Lung (tissue), 12 donors: ENCODE measurements around the gene PIGR. TPM values are rescaled to one million over a fixed set of nuclear protein-coding genes. Genes with fewer than 3 reads are reported as not detected.

ENCODE experiments used
- ATAC-seq: fragments of 200-7000 bp; cut with Tn5 transposase; one replicate; pipeline ENCODE4 v1.9.1; 2020; ENCODE audit warnings: moderate number of reproducible peaks; ENCODE audit not compliant: insufficient read depth, low FRiP score
- DNase-seq, 3 donors: peaks; one replicate each; pipeline ENCODE4 v3.0.0-alpha.2; 2013 to 2017
- H3K27ac ChIP-seq, 2 donors: one replicate each; pipeline ENCODE4 v1.5.1; 2013; ENCODE audit warnings: mild to moderate bottlenecking in 2 of 2, moderate library complexity in 2 of 2, control low read depth in 1 of 2, inconsistent platforms in 1 of 2, low read depth in 1 of 2, low read length in 1 of 2
- H3K27me3 ChIP-seq, 3 donors: one replicate each; pipeline ENCODE4 v1.5.1; 2013; ENCODE audit warnings: low read length in 2 of 3; ENCODE audit not compliant: control insufficient read depth in 3 of 3, insufficient read depth in 3 of 3
- H3K36me3 ChIP-seq, 4 donors: one replicate each; pipeline ENCODE4 v1.5.1; 2013; ENCODE audit warnings: low read length in 4 of 4, mild to moderate bottlenecking in 1 of 4, moderate library complexity in 1 of 4; ENCODE audit not compliant: control insufficient read depth in 4 of 4, insufficient read depth in 4 of 4
- H3K4me1 ChIP-seq, 5 donors: one replicate each; pipeline ENCODE4 v1.5.1; 2013; ENCODE audit warnings: low read length in 5 of 5, mild to moderate bottlenecking in 2 of 5, moderate library complexity in 1 of 5; ENCODE audit not compliant: control insufficient read depth in 5 of 5, insufficient read depth in 5 of 5
- H3K4me3 ChIP-seq: one replicate; pipeline ENCODE4 v1.5.1; 2013; ENCODE audit warnings: mild to moderate bottlenecking, control low read depth, moderate library complexity
- H3K9ac ChIP-seq, 2 donors: one replicate each; pipeline ENCODE4 v1.5.1; 2013; ENCODE audit warnings: low read length in 2 of 2, control low read depth in 1 of 2; ENCODE audit not compliant: insufficient read depth in 1 of 2
- H3K9me3 ChIP-seq, 4 donors: one replicate each; pipeline ENCODE4 v1.5.1; 2013; ENCODE audit warnings: low read length in 3 of 4, mild to moderate bottlenecking in 1 of 4, moderate library complexity in 1 of 4; ENCODE audit not compliant: control insufficient read depth in 4 of 4, insufficient read depth in 3 of 4
- CTCF ChIP-seq: IDR thresholded peaks from 2 replicates; pipeline ENCODE4 v1.5.1; 2012; ENCODE audit warnings: mild to moderate bottlenecking; ENCODE audit errors: control extremely low read depth, extremely low read depth
- WGBS, 2 donors: extraction: QIAGEN DNeasy Blood & Tissue Kit; methylation state at CpG; one replicate each; pipeline ENCODE4 v1.1.7; 2013; 5-methylcytosine and 5-hydroxymethylcytosine counted together
- polyA plus RNA-seq, 2 donors: library from polyadenylated mRNA; stranded (reverse); fragments of 200-250 nt; gene quantifications; one replicate each; pipeline ENCODE4 v1.2.1, GENCODE V29; 2013
- total RNA-seq, 2 donors: library from RNA; depleted of rRNA in 1 of 2; stranded (reverse); fragments of >200 nt in 1 of 2; gene quantifications; one replicate each; pipeline ENCODE4 v1.2.1, GENCODE V29; 2014 to 2021
- donor health status: control.
- donor health status: control.
- donor health status: Bipolar disorder and iron deficiency.
- donor health status: healthy.
- donor health status: DM: yes; HTN: yes; CAD: no.

The PIGR gene
- total and polyA plus RNA-seq, 4 donors: 131 to 845 (median 298) TPM

GRCh38 chr1:206972728-206973127 is 26.5 kb upstream of the PIGR start:
- no peak for TF ChIP-seq CTCF
- no peaks in the 10 kb centered on the region for H3K9me3 ChIP-seq
- no peak overlapping the region for H3K4me3 ChIP-seq
- no peak overlapping the region for H3K27ac ChIP-seq
- no peaks in the 10 kb centered on the region for H3K36me3 ChIP-seq
- peaks cover 0 to 3% (median 0%) of the 10 kb centered on the region in 5 donors for H3K4me1 ChIP-seq
- H3K9ac ChIP-seq: no peak overlapping the region
- DNase-seq (no peak), ATAC-seq (no peak)
- no peaks in the 10 kb centered on the region for H3K27me3 ChIP-seq
- 72 to 82% methylated on average over 2 of the region's 2 CpGs for WGBS, 2 donors

- ATAC-seq (no peak), DNase-seq (no peak)
- no peak for TF ChIP-seq CTCF
- Histone ChIP-seq H3K9ac (no peak overlapping the region), H3K9me3 (no peaks in the 10 kb centered on the region), H3K4me3 (no peak overlapping the region), H3K4me1 (peaks cover 0 to 6% (median 0%) of the 10 kb centered on the region in 5 donors), H3K27me3 (no peaks in the 10 kb centered on the region), H3K27ac (no peak overlapping the region), H3K36me3 (no peaks in the 10 kb centered on the region)
- WGBS, 2 donors: 67 to 82% methylated on average over 2 of the region's 2 CpGs
Measured at GRCh38 chr1:206971029-206971655, 24.9 kb upstream of the PIGR start.

GRCh38 chr1:206970446-206970845 is 24.2 kb upstream of the PIGR start, which contains the start of gene FCAMR:
Gene FCAMR (minus strand): TSS chr1:206970460. CDS start chr1:206970125, 335 bp downstream.
- no peak for TF ChIP-seq CTCF
- 56 to 58% methylated on average over 2 of the region's 2 CpGs for WGBS, 2 donors

GRCh38 chr1:206969090-206969489 is 22.8 kb upstream of the PIGR start:
- Histone ChIP-seq H3K9me3 (no peaks in the 10 kb centered on the region), H3K36me3 (no peaks in the 10 kb centered on the region), H3K27me3 (no peaks in the 10 kb centered on the region), H3K27ac (no peak overlapping the region), H3K4me3 (no peak overlapping the region), H3K9ac (no peak overlapping the region), H3K4me1 (peaks cover 0 to 6% (median 0%) of the 10 kb centered on the region in 5 donors)
- TF ChIP-seq CTCF: no peak
- DNase-seq: no peak
- 56 to 57% methylated on average over 5 of the region's 5 CpGs for WGBS, 2 donors
- no peak for ATAC-seq

More at GRCh38 chr1:206970446-206970845, 24.2 kb upstream of the PIGR start, which contains the start of gene FCAMR:
- no peaks in the 10 kb centered on the region for H3K27me3 ChIP-seq
- H3K4me3 ChIP-seq: no peak within 1 kb of the TSS
- H3K4me1 ChIP-seq: peaks cover 0 to 6% (median 0%) of the 10 kb centered on the region in 5 donors
- H3K9me3 ChIP-seq: no peaks in the 10 kb centered on the region
- no peaks in the 10 kb centered on the region for H3K36me3 ChIP-seq
- ATAC-seq (no peak), DNase-seq (no peak)
- no peak within 1 kb of the TSS for H3K27ac ChIP-seq
- H3K9ac ChIP-seq: no peak within 1 kb of the TSS
